Dedifferentiated amniotic fluid mesenchymal stem cell (primary cell): ENCODE data around the gene DHCR24.
"Not testable (repeated sequence)": the region's sequence is repeated elsewhere in the genome, so short reads cannot be mapped to it uniquely, and the experiment has no call there.

Experiments
- DNase-seq: peaks from one replicate; pipeline ENCODE4 v3.0.0-alpha.2; 2016; ENCODE audit errors: extremely low spot score

Gene DHCR24

GRCh38 chr1:54888080-54888733, 1.2 kb upstream of the DHCR24 start:
- no peak for DNase-seq

GRCh38 chr1:54887665-54888071, 673 bp upstream of the DHCR24 start:
- DNase-seq = no peak

- no peak for DNase-seq
Observed at GRCh38 chr1:54885807-54886723, 930 bp downstream of the DHCR24 start.

DNA sequence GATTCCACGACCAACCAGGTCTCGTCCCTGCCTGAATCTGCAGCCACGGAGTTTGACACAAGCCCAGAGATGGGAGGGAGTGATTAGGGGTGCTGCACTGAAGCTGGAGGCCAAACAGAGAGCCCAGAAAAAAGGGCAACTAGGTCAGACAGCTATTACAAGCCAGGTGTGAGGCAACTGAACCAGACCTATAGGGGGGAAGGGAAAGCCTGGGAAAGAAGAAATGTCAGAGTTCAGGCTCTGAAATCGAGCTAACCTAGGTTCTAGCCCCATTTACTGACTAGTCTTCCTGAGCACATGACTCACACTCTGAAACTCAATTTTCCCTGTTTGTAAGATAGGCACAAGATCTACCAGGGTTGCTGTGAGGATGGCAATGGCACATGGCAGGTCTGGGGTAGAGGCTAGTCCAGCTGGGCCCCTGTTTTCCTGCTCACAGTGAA, 1.7 kb downstream of the DHCR24 start:
- DNase-seq = no peak

DNA sequence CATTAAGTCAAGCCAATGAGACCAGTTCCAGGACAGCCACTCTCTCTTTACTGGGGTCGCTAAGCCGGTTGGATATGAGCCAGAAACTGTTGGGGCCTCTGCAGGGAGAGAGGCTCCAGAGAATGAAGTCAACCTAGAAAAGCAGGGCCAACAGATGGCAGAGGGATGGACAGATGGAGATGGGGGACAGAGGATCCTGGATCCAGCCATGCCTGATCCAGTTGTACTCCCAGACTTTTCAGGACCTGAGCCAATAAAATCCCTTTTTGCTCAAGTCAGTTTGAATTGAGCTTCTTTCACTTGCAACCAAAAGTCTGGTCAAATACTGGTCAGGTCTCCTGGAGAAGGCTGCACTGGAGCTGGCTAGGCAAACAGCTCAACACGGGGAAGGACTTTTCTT, 2.2 kb downstream of the DHCR24 start:
- DNase-seq = no peak

DNA sequence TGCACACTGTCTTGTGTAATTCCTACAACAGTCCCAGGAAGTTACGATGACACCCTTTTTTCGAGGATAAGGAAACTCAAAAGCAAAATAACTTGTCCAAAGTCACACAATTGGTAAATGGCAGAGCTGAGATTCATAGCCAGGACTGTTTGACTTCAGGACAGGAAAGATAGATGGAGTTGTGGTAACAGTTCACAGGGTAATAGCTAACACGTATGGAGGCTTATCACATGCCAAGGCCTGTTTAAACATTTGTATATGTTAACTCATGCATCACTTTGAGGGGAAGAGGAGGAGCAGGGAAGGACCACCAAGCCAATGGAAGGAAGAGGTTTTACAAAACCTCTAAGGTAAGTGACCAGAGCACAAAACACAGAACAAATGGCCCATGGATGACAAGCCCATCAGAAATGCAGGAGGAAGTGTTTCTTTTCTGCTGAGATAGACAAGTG, 2.8 kb downstream of the DHCR24 start:
- no peak for DNase-seq

- DNase-seq = peak; percentile 32
Observed at GRCh38 chr1:54883349-54884102, 3.5 kb downstream of the DHCR24 start.

DNA sequence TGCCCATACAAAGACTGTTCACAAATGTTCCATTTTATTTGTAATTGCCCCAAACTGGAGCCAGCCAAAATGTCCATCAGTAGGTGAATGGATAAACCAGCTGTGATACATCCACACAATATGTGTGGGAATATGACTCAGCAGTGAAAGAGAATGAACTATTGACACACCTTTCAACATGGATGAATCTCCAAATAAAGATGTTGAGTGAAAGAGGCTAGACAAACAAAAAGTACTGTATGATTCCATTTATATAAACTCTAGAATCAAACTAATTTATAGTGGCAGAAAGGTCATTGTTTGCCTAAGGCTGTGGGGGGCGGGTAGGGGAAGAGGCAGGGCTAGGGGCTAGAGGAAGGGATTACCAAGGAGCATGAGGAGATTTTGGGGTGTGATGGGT, 4.5 kb downstream of the DHCR24 start:
- DNase-seq = no peak

- not testable (repeated sequence) for DNase-seq
Observed at GRCh38 chr1:54881604-54882003, 5.4 kb downstream of the DHCR24 start.

DNA sequence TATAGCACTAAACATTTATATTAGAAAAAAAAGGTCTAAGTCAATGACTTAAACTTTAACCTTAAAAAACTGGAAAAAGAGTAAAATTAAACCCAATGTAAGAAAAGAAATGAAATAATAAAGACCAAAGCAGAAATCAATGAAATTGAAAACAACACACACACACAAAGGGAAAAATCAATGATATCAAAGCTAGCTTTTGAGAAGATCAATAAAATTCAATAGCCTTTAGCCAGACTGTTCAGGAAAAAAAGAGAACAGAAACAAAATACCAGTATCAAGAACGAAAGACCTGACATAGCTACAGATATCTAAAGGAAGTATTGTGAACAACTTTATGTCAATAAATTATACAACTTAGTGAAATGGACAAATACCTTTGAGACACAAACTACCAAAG, 7.1 kb downstream of the DHCR24 start:
- DNase-seq = no peak

DNA sequence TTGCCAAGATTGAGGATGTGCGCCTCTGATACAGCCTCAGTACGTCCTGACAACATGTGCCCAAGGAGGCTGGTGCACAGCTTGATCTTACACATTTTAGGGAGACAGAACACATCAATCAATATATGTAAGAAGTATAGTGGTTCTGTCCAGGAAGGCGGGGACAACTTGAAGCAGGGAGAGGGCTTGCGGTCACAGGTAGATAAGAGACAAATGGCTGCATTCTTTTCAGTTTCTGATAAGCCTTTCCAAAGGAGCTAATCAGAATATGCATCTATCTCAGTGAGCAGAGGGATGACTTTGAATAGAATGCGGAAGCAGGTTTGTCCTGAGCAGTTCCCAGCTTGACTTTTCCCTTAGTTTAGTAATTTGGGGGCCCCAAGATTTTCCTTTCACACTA, 10.2 kb downstream of the DHCR24 start:
- DNase-seq = no peak

DNA sequence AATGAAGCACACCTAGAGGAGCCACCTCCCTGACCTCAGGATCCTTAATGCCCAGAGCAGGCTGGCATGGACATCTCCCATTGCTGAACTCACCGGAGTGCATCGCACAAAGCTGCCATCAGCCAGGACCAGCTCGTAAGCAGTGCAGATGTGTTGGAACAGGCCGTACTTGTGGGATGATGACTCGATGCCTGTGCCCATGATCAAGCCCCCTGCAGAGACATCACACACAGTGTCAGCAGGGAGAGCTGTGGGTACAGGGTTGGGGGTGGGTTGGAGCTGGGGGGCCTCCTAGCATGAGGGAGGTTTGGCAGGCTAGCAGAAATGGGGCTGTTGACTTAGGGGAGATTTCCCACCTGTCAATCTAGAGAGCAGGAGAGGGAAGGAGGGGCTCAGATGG, 12.0 kb downstream of the DHCR24 start:
- no peak for DNase-seq

- no peak for DNase-seq
Observed at GRCh38 chr1:54874079-54874830, 12.7 kb downstream of the DHCR24 start.

- no peak for DNase-seq
Observed at GRCh38 chr1:54872036-54872331, 15.0 kb downstream of the DHCR24 start.

GRCh38 chr1:54871275-54872035, 15.5 kb downstream of the DHCR24 start:
- DNase-seq = no peak

DNA sequence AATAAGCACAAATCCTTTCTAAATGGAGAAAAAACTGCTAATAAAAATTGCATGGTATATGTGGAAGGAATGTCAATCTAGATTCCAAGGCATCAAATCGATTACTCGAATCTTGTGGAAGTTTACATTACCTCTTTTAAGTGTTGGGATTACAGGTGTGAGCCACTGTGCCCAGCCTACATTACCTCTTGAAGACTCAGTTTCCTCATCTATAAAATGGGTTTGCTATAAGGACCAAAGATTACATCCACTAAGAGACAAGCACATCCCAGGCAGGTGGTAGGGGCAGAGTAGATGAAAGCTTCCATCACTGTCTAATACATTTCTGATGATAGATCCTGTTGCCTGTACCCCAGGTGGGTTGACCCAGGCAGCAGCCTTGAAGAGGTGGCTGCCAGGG, 16.1 kb downstream of the DHCR24 start:
- no peak for DNase-seq

DNA sequence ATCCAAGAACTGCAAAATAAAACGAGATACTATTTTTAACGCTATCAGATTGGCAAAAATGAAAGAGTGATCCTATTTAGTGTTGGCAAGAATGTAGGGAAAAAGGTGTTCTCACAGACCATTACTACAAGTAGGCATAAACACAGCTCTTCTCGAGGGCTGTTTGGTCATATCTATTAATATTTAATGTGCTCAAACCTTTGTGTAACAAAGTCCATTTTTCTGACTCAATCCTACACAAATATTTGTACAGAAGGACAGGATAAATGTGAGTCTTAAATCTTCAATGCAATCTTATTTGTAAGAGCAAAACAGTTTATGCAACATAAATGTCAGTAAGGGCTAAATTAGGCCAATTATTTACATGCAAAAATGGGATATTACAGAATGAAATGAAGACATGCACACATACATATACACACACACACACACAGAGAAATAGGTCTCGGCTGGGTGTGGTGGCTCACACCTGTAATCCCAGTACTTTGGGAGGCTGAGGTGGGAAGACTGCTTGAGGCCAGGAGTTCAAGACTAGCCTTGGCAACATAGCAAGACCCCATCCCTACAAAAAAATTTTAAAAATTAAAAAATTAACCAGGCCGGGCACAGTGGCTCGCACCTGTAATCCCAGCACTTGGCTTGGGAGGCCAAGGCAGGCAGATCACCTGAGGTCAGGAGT, 17.7 kb downstream of the DHCR24 start:
- no peak for DNase-seq

- DNase-seq = no peak
Observed at GRCh38 chr1:54867717-54868057, 19.3 kb downstream of the DHCR24 start.

DNA sequence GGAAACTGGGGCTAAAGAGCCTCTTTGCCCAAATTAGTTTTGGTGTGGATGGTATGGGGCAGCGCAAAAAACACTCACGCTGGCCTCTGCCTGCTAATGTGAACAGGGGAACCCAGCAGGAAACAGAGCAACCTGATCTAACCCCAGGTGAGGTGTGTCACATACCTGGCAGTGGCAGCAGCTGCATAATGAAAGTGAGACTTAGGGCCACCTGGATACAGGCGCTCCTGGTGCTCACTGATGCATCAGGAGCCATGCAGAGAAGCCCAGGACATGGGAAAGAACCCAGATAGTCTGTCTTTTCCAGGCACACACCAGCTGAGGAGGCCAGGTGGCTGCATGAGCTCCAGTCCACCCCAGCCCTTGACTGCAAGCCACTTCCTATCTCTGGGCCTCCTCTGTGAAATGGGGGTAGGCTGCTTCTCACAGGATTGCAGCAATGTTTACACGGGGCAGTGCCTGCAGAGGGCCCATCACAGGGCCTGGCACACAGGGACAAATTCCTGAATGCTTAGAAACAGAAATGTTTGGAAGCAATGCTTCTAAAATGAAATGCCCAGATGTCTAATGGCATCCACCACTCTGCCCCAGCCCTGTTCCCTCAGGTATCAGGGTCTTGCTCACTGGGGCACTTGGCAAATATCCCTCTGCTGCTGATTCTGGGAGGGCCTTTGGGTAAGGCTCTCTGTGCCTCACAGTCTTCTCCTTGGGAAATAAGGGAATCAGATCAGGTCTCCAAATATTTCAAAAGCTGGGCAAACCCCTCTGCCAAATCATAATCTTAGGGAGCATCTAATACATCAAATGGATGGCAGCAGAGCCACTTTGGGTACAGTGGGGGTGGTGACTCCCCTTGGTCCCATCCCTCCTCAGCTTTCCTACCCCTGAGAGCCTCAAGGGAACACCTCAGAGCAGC, 19.9 kb downstream of the DHCR24 start:
- no peak for DNase-seq
